MG63 (cell line): ENCODE measurements around the gene PLEKHM3. TPM values are rescaled to one million over a fixed set of nuclear protein-coding genes. Genes with fewer than 3 reads are reported as not detected.
A peak's percentile ranks its signal among the peaks of the same experiment; 100 is the strongest.

Experiments used
- DNase-seq: peaks from one replicate; pipeline ENCODE4 v3.0.0-alpha.2; 2020
- H3K27me3 ChIP-seq: fragments of 250-450 bp; sonication (Bioruptor Pico); 2 replicates; pipeline ENCODE4 v1.5.1; 2020; ENCODE audit warnings: mild to moderate bottlenecking, moderate library complexity
- H3K36me3 ChIP-seq: fragments of 250-450 bp; sonication (Bioruptor Pico); 2 replicates; pipeline ENCODE4 v1.5.1; 2020; ENCODE audit warnings: mild to moderate bottlenecking, moderate library complexity
- H3K4me3 ChIP-seq: fragments of 250-450 bp; sonication (Bioruptor Pico); 2 replicates; pipeline ENCODE4 v1.5.1; 2020; ENCODE audit warnings: mild to moderate bottlenecking, moderate library complexity
- H3K9me3 ChIP-seq: fragments of 250-450 bp; sonication (Bioruptor Pico); 2 replicates; pipeline ENCODE4 v1.5.1; 2020; ENCODE audit warnings: mild to moderate bottlenecking, moderate library complexity
- total RNA-seq: library from RNA; depleted of rRNA; stranded (reverse); fragments of >200 nt; shearing (Covaris generic); gene quantifications from 2 replicates; pipeline ENCODE4 v1.2.3, GENCODE V29; 2014; ENCODE audit warnings: low replicate concordance; rRNA removed

The PLEKHM3 gene, protein sequence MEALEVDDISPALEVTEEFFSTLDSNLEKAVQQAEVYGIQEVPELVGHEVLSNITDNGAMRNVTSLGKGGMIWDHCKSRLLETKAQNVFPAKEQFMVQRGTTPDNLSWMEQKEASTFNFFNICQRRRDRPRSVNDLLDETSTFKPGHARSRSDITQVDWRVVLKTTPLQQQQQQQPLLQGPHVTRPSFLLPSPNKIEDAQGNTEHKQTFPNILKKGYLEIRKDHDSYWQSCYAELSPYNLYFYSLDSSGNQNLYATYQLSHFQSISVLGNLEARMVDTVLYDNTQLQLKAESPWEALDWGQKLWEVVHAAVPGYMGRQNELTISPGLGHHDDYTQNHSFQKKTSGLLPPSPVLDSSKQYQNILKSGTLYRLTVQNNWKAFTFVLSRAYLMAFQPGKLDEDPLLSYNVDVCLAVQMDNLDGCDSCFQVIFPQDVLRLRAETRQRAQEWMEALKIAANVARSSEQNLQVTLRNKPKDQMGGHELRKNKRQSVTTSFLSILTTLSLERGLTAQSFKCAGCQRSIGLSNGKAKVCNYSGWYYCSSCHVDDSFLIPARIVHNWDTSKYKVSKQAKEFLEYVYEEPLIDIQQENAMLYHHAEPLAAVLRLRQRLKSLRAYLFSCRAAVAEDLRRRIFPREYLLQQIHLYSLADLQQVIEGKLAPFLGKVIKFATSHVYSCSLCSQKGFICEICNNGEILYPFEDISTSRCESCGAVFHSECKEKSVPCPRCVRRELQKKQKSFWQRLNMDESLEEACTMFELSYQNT
- 6.0 and 6.4 TPM in 2 replicates for total RNA-seq

DNA sequence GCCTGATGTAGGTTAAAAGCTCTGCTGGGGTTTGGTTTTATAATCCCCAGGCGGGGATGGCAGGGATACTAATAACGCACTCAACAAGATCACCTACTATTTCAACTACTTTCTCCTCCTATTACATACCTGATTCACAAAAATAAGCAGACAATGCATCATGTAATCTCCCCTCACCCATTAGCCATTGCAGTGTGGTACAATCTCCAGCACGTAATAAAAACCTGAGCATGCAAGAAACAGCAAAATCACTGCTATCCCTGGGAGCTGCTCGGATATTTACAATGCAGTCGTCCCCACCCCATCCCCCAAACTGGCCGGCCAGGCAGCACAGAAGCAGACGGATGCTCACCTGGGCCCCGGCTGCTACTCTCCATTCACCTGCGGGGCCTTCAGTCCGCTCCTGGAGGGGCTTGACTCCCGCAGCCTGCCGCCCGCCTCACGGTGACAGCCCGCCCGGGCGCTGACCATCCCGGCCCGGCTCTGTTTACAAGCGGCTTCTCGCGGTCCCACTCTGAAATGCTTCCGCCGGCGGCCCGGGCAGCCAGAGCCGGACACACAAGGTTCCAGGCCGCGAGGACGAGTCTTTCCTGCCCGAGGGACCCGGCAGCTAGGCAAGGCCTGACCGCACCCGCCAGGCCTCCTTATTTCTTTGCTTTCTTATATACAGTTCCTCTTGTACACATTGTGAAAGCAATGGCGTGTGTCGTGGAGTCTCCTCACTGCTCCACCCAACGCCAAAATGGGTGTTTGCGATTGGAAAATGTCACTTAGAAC, at the start of gene PLEKHM3:
Gene PLEKHM3, minus strand, starts transcription at position 491 of the 777 bp plus-strand sequence. CDS start 23,888 bp downstream, outside the sequence.
- peak; percentile 87 for DNase-seq
- Histone ChIP-seq H3K9me3 (no peaks in the 10 kb centered on the region), H3K36me3 (no peaks in the 10 kb centered on the region), H3K4me3 (peak within 1 kb of the TSS; percentile 84), H3K27me3 (no peaks in the 10 kb centered on the region)

GRCh38 chr2:208074610-208075356, 49.5 kb upstream of the PLEKHM3 start:
- Histone ChIP-seq H3K27me3 (no peaks in the 10 kb centered on the region), H3K36me3 (no peaks in the 10 kb centered on the region), H3K4me3 (no peak overlapping the region), H3K9me3 (no peaks in the 10 kb centered on the region)
- no peak for DNase-seq

- H3K4me3 ChIP-seq: no peak overlapping the region
- H3K27me3 ChIP-seq: no peaks in the 10 kb centered on the region
- DNase-seq: peak; percentile 43
- H3K36me3 ChIP-seq: no peaks in the 10 kb centered on the region
- H3K9me3 ChIP-seq: no peaks in the 10 kb centered on the region
Measured at GRCh38 chr2:208072250-208072892, 47.0 kb upstream of the PLEKHM3 start.

- Histone ChIP-seq H3K4me3 (no peak overlapping the region), H3K27me3 (no peaks in the 10 kb centered on the region), H3K9me3 (no peaks in the 10 kb centered on the region), H3K36me3 (no peaks in the 10 kb centered on the region)
- no peak for DNase-seq
Measured at GRCh38 chr2:208069186-208069585, 43.9 kb upstream of the PLEKHM3 start.

DNA sequence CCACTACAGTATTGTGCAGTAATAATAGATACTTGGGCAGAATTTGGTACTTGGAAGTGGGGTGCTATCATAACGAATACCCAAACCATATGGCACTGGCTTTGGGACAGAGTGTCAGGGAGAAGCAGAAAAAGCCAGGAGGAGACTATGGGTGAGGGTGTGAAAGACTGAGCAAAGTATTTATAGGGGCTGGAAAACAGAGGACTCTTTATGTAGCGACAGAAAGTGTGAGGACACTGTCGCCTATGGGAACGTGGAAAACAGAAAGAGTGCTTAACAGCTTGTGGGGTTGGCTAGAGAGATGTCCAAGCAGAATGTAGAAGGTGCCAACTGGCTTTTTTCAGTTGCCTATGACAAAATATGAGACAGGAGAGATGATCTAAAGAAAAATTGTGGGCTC, 40.7 kb upstream of the PLEKHM3 start:
- H3K27me3 ChIP-seq: no peaks in the 10 kb centered on the region
- no peak for DNase-seq
- H3K4me3 ChIP-seq: no peak overlapping the region
- no peaks in the 10 kb centered on the region for H3K9me3 ChIP-seq
- no peaks in the 10 kb centered on the region for H3K36me3 ChIP-seq

GRCh38 chr2:208065476-208065875, 40.1 kb upstream of the PLEKHM3 start:
- Histone ChIP-seq H3K9me3 (no peaks in the 10 kb centered on the region), H3K27me3 (no peaks in the 10 kb centered on the region), H3K36me3 (no peaks in the 10 kb centered on the region), H3K4me3 (no peak overlapping the region)
- DNase-seq: peak; percentile 48

GRCh38 chr2:208064220-208064961, 39.1 kb upstream of the PLEKHM3 start:
- Histone ChIP-seq H3K9me3 (no peaks in the 10 kb centered on the region), H3K27me3 (no peaks in the 10 kb centered on the region), H3K36me3 (no peaks in the 10 kb centered on the region), H3K4me3 (no peak overlapping the region)
- peak; percentile 86 for DNase-seq

DNA sequence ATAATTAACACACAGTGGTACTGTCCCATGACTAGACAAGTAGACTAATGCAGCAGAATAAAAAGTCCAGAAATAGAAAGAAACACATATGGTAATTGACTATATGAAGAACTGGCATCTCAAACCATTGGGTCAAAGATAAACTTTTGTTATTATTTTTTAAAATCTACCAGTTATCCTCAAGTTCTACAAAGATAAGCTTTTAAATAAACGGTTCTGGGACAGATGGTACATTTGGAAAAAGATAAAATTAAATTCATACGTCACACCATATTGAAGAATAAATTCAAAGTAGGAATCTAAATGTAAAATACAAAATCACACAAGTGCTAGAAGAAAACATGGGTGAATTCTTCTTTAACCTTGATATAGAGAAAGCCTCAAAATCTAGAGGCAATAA, 37.6 kb upstream of the PLEKHM3 start:
- H3K4me3 ChIP-seq: no peak overlapping the region
- no peaks in the 10 kb centered on the region for H3K27me3 ChIP-seq
- H3K36me3 ChIP-seq: no peaks in the 10 kb centered on the region
- no peak for DNase-seq
- no peaks in the 10 kb centered on the region for H3K9me3 ChIP-seq

DNA sequence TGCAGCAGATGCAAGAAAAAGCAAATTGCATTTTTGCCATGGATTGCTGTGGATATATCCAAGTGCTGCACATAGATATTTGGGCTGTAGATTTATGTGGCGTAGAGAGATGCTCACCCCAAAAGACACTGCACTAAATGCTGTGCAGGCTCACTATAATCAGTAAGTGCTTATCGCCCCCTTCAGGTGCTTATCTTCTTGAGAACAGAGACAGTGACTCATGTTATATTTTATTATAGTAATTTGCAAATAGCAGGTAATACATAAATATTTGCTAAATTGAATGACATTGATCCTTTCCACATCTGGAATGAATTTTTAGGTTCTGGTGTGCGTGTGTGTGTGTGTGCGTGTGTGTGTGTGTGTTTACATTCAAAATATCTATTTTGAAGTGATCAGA, 36.8 kb upstream of the PLEKHM3 start:
- H3K36me3 ChIP-seq: no peaks in the 10 kb centered on the region
- H3K4me3 ChIP-seq: no peak overlapping the region
- no peaks in the 10 kb centered on the region for H3K27me3 ChIP-seq
- H3K9me3 ChIP-seq: no peaks in the 10 kb centered on the region
- no peak for DNase-seq

GRCh38 chr2:208057108-208057507, 31.8 kb upstream of the PLEKHM3 start:
- DNase-seq: no peak
- Histone ChIP-seq H3K9me3 (no peaks in the 10 kb centered on the region), H3K27me3 (no peaks in the 10 kb centered on the region), H3K36me3 (no peaks in the 10 kb centered on the region), H3K4me3 (no peak overlapping the region)

GRCh38 chr2:208049441-208049840, 24.1 kb upstream of the PLEKHM3 start:
- H3K36me3 ChIP-seq: no peaks in the 10 kb centered on the region
- H3K9me3 ChIP-seq: no peaks in the 10 kb centered on the region
- no peaks in the 10 kb centered on the region for H3K27me3 ChIP-seq
- no peak for DNase-seq
- no peak overlapping the region for H3K4me3 ChIP-seq

DNA sequence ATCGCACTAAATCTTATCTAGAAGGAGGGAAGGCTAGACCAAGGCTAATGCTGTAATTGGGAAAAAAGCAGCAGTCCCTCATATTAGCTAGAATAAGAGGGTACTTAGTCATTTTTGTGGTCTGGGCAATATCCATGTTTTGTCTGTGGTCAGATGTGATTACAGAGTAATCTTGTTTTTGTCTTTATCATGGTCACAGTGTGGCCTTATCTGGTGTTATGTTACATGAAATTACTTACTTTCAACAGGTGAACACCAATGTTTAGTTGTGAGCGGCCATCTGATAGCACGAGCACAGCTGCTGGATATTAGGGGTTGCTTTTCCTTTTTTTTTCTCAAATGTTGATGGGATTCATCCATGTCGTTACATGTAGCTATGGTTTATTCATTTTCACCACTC, 23.7 kb upstream of the PLEKHM3 start:
- Histone ChIP-seq H3K9me3 (no peaks in the 10 kb centered on the region), H3K4me3 (no peak overlapping the region), H3K36me3 (no peaks in the 10 kb centered on the region), H3K27me3 (no peaks in the 10 kb centered on the region)
- DNase-seq: no peak

DNA sequence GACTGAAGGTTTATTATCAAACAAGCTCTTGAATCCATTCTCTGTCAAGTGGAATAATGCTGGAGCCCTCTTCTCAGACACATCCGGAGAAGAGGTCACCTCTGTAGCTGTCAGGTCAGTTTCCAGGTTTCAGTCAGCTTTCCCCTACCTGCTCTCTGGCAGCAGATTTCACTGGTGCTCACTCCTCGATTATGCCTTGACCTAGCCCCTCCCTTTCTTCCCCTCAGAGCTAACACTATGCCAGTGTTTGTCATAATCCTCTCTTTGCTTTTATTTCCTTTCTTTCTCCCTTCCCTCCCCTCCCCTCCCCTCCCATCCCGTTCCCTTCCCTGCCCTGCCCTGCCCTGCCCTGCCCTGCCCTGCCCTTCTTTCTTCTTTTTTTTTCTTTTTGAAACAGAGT, 22.5 kb upstream of the PLEKHM3 start:
- H3K9me3 ChIP-seq: no peaks in the 10 kb centered on the region

DNA sequence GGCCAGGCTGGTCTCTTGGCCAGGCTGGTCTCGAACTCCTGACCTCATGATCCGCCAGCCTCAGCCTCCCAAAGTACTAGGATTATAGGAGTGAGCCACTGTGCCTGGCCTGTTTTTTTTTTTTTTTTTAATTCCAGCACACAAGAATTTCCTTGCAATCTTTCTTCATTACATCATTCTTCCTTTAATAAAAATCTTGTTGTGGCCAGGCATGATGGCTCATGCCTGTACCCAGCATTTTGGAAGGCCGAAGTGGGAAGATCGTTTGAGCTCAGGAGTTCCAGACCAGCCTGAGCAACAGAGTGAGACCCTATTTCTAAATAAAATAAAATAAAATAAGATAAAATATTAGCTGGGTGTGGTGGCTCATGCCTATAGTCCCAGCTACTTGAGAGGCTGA, 21.4 kb upstream of the PLEKHM3 start:
- no peak for DNase-seq
- Histone ChIP-seq H3K36me3 (no peaks in the 10 kb centered on the region), H3K27me3 (no peaks in the 10 kb centered on the region), H3K4me3 (no peak overlapping the region), H3K9me3 (no peaks in the 10 kb centered on the region)

More for the DNA sequence above, 22.5 kb upstream of the PLEKHM3 start:
- Histone ChIP-seq H3K36me3 (no peaks in the 10 kb centered on the region), H3K4me3 (no peak overlapping the region), H3K27me3 (no peaks in the 10 kb centered on the region)
- DNase-seq: no peak

- no peak for DNase-seq
- no peak overlapping the region for H3K4me3 ChIP-seq
- no peaks in the 10 kb centered on the region for H3K27me3 ChIP-seq
- H3K36me3 ChIP-seq: no peaks in the 10 kb centered on the region
- no peaks in the 10 kb centered on the region for H3K9me3 ChIP-seq
Measured at GRCh38 chr2:208042450-208042849, 17.1 kb upstream of the PLEKHM3 start.
